Measurements from ENCODE around the gene CDON. TPM values are rescaled to one million over a fixed set of nuclear protein-coding genes. Genes with fewer than 3 reads are reported as not detected.

Gene CDON
- total RNA-seq, 4 donors from 2014 or later = 14.2 to 40.9 (median 29.1) TPM

- TF ChIP-seq, protein P1, sequence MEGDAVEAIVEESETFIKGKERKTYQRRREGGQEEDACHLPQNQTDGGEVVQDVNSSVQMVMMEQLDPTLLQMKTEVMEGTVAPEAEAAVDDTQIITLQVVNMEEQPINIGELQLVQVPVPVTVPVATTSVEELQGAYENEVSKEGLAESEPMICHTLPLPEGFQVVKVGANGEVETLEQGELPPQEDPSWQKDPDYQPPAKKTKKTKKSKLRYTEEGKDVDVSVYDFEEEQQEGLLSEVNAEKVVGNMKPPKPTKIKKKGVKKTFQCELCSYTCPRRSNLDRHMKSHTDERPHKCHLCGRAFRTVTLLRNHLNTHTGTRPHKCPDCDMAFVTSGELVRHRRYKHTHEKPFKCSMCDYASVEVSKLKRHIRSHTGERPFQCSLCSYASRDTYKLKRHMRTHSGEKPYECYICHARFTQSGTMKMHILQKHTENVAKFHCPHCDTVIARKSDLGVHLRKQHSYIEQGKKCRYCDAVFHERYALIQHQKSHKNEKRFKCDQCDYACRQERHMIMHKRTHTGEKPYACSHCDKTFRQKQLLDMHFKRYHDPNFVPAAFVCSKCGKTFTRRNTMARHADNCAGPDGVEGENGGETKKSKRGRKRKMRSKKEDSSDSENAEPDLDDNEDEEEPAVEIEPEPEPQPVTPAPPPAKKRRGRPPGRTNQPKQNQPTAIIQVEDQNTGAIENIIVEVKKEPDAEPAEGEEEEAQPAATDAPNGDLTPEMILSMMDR (IDR thresholded peaks at IDR 0.05) = peak; percentile 47 to 82 (median 80)
- TF ChIP-seq POLR2AphosphoS5 (IDR thresholded peaks at IDR 0.05) = no peak
- no peaks in the 10 kb centered on the region for H3K9me3 ChIP-seq
- 2 to 7% methylated on average over 8 of the region's 8 CpGs for WGBS, 2 donors (ENCODE audit: low coverage in 1 of 2)
- ATAC-seq = peak; percentile 79
- H3K36me3 ChIP-seq = no peaks in the 10 kb centered on the region
- H3K27ac ChIP-seq = no peak overlapping the region
- H3K4me1 ChIP-seq = no peaks in the 10 kb centered on the region
- H3K4me3 ChIP-seq = no peak overlapping the region
- H3K27me3 ChIP-seq = peaks cover 25% of the 10 kb centered on the region
Measured at GRCh38 chr11:125923012-125923579, 139.6 kb downstream of the CDON start.

- Histone ChIP-seq H3K27me3 (peaks cover 33% of the 10 kb centered on the region), H3K4me3 (no peak overlapping the region), H3K36me3 (no peaks in the 10 kb centered on the region), H3K9me3 (no peaks in the 10 kb centered on the region), H3K27ac (no peak overlapping the region), H3K4me1 (no peaks in the 10 kb centered on the region)
- no peak for TF ChIP-seq POLR2A (IDR thresholded peaks at IDR 0.05)
- no peak for TF ChIP-seq EP300 (IDR thresholded peaks at IDR 0.05)
- TF ChIP-seq, protein P1 (IDR thresholded peaks at IDR 0.05) = no peak
- no peak for TF ChIP-seq POLR2AphosphoS5 (IDR thresholded peaks at IDR 0.05)
- no peak for ATAC-seq
- 40 to 73% methylated on average over 1 to 2 of the region's 3 CpGs for WGBS, 2 donors (ENCODE audit: low coverage in 1 of 2)
Measured at GRCh38 chr11:125922156-125922555, 140.5 kb downstream of the CDON start.

DNA sequence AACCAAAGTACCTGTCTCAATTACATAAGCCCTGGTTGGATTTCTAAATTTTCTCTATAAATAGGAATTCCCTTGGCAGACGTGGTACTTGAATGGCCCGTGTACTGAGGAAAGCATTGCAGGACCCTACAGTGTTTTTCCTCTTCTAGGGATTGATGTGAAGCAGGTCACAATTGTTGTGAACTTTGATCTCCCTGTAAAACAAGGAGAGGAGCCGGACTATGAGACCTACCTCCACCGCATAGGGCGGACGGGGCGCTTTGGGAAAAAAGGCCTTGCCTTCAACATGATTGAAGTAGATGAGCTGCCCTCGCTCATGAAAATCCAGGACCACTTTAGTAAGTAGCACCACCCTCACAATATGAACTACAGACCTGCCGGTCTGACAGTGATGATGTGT, 141.6 kb downstream of the CDON start:
- Histone ChIP-seq H3K27me3 (peaks cover 44% of the 10 kb centered on the region), H3K9me3 (no peaks in the 10 kb centered on the region), H3K27ac (no peak overlapping the region), H3K4me1 (no peaks in the 10 kb centered on the region), H3K36me3 (no peaks in the 10 kb centered on the region), H3K4me3 (no peak overlapping the region)
- TF ChIP-seq EP300 (IDR thresholded peaks at IDR 0.05) (no peak), POLR2A (IDR thresholded peaks at IDR 0.05) (no peak), POLR2AphosphoS5 (IDR thresholded peaks at IDR 0.05) (no peak)
- TF ChIP-seq, protein P1 (IDR thresholded peaks at IDR 0.05) = no peak
- ATAC-seq = no peak
- WGBS, 2 donors (ENCODE audit: low coverage in 1 of 2) = 89% methylated on average over 6 of the region's 9 CpGs; no CpG with 5 or more reads in 1 of the 2 donors

DNA sequence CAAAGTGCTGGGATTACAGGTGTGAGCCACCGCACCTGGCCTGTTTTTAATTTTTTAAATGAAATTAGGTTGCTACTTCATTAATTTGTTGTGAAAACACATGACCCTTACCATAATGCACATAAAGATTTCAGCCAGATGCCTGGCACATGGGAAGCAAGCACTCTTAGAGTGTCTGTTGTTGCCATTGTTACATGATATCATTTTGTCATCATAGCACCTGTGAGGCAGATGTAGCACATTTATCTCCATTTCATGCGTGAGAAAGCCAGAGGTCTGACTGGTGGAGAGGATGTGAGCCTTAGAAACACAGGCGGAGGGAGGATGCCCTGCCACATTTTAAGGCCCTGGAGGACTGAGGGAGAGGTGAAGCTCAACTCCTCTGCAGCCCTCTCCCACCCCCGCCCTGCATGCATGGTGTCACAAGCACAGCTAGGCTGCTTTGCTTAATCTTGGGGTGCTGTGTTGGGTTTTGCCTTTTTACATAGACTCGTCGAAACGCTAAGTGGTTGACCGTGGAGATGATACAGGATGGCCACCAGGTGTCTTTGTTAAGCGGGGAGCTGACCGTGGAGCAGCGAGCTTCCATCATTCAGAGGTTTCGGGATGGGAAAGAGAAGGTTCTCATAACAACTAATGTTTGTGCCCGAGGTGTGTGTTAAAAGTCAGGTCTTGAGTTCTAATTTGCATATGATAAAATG, 144.4 kb downstream of the CDON start:
- no peak overlapping the region for H3K27ac ChIP-seq
- H3K4me1 ChIP-seq = no peaks in the 10 kb centered on the region
- H3K36me3 ChIP-seq = no peaks in the 10 kb centered on the region
- no peak for ATAC-seq
- H3K9me3 ChIP-seq = no peaks in the 10 kb centered on the region
- WGBS, 2 donors (ENCODE audit: low coverage in 1 of 2) = 67 to 73% methylated on average over 5 to 9 of the region's 13 CpGs
- TF ChIP-seq, protein P1 (IDR thresholded peaks at IDR 0.05) = no peak
- TF ChIP-seq POLR2AphosphoS5 (IDR thresholded peaks at IDR 0.05) = no peak
- TF ChIP-seq EP300 (IDR thresholded peaks at IDR 0.05) = no peak
- no peak for TF ChIP-seq POLR2A (IDR thresholded peaks at IDR 0.05)
- H3K4me3 ChIP-seq = no peak overlapping the region
- peaks cover 45% of the 10 kb centered on the region for H3K27me3 ChIP-seq
